Measurements from ENCODE around the gene RAB20.
"Not testable (repeated sequence)": the region's sequence is repeated elsewhere in the genome, so short reads cannot be mapped to it uniquely, and the experiment has no call there.

RAB20 gene

DNA sequence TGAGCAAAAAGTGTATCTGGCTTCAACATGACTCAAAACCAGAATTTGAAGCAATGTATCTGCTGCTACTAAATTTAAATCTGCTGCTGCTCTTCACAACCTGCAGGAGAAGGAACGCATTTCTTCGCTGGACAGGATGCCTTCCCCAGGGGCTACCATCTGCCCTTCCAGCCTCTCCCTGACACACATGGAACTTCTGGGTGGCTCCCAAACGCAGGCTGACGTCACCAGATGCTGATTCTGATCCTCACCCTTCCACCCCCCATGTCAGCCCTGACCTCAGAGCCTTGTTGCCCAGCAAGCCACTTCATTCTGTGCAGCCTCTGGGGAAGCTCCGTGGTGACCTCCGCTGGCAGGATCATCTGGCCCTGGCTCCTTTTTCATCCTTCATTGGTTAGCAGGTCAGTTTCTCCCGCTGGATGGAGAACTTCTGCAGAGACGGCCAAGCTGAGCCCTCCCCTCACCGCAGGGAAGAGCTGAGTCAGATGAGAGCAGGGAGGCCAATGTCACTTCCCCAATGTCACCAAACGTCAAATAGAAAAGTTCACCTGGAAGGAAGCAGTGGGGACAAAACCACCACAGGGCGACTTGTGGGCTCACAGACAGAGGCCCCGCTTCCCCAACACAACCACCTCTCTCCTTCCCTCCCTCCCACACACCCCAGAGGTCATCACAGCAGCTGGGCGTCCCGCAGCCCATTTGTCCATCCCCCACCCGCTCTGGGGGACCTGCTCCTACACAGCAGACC, 14.0 kb upstream of the RAB20 start:
- peak in 1 of 5 donors; percentile 29 for DNase-seq

DNA sequence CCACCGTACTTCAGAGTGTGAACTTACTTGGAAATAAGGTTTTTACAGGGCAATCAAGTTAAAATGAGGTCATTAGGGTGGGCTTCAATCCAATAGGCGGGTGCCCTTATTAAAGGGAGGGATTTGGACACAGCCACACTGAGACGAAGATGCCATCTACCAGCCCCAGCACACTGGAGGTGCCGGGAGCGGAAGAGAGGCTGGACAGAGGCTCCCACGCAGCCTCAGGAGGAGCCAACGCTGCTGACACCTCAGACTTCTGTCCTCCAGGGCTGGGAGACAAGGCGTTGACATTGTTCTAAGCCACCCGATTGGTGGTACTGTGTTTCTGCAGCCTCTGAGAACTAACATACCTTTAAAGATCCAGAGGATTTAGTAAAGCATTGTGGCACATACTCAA, 12.6 kb upstream of the RAB20 start:
- DNase-seq: no peak

DNA sequence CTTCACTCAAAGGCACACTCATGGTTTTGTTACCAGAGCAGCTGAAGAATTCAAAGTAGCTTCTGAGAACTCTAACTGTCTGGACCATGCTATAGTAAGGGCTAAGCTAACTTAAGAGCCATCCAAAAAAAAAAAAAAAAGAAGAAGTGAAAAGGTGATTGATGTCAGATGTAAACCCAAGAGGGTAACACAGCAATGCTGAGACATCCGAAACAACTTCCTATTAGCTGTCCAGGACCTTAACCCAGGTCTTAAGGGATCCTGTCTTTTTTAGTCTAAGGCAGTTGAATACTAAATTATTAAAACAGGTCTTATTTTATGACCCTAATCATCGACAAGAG, 11.2 kb upstream of the RAB20 start:
- DNase-seq: no peak

DNA sequence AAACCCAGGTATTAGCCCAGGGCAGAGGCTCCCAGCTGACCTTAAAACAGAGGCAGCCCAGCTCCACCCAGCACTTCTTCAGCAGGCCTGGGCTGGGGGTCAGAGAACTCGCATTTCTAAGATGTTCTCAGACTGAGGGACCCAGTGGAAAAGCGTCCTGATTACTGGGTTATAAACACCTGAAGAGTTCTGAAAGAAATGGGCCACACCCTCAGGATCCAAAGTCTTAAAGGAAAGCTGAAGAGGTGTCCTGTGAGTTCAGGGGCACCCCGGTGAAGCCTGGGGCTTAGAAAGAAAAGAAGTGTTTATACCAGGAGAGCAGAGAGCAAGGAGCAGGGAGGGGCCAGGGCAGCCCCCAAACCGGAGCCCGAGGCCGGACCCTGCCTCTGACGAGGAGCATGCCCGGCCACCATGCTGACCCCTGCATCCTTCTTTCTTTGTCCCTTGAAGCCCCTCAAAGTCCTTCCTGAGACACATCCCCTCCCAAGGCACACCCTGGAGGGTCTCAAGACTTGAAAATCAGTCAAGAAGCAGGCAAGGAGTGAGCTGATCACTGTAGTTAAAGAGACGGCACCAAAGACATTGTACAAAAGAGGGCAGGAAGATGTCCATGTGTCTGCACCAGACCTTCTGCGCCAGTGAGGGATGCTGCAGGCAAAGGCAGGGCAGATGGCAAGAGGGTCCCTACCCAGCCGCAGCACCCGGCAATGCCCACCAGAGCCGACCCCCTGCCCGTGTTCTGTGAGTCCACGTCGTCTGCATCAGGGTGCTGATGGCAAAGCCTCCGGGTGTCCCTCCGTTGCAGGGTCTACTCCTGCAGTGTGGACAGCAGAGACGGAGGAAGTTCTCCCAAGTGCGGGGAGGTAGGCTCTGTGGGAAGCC, 10.6 kb upstream of the RAB20 start:
- no peak for DNase-seq

DNA sequence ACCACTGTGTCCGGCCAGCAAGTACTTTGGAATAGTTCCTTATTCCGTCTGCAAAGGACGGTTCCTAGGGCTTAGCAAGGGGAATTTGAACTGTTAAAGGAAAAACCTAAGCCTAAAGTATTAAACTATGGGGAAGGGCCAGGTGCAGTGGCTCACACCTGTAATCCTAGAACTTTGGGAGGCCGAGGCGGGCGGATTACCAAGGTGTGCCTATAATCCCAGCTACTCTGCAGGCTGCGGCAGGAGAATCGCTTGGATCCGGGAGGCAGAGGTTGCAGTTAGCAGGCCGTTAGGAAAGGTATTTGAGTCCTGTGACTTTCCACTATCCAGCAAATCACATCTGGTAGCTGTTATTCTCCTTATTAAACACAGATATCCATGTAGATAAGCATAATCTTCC, 9.4 kb upstream of the RAB20 start:
- DNase-seq: no peak

DNA sequence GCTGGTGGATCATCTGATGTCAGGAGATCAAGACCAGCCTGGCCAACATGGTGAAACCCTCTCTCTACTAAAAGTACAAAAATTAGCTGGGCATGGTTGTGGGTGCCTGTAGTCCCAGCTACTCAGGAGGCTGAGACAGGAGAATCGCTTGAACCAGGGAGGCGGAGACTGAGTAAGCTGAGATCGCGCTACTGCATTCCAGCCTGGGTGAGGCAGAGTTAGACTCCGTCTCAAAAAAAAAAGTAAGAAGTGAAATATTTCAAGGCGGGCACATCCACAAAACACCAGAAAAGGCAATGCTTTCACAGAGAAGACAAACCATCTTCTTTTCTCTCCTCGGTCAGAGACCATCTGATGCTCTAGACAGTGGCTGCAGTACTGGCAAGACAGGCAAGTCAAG, 8.4 kb upstream of the RAB20 start:
- not testable (repeated sequence) for DNase-seq

DNA sequence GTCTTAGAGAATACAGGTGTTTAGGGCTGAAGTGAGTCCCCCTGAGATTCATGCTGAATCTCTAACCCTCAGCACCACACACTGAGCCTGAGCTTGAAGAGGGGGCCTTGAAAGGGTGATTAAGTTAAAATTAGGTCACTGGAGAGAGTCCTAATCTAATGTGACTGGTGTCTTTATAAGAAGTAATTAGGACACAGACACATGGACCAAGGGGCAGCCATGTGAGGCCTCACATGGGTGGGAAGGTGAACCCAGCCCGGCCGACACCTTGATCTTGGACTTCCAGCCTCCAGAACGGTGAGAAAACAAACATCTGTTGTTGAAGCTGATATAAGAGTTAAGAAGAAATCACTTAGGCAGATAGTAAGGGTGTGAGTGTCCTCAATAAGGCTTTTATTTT, 7.1 kb upstream of the RAB20 start:
- no peak for DNase-seq

DNA sequence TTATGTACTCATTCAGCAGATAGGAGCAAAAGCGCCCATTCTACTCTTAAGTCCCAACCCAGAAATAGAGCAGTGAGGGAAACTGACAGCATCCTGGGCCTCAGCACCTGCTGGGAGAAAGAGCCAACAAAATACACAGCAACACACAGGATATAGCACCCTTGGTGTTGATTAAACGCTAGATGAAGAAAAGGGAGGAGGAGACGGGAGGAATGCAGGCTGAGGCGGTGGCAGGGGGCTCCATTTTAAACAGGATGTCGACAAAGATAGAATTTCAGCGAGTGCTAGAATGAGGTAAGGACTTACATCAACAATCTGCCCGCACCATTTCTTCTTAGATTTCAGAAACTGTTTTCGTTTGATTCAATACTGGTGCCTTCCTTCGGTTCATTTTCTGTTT, 4.6 kb upstream of the RAB20 start:
- no peak for DNase-seq

DNA sequence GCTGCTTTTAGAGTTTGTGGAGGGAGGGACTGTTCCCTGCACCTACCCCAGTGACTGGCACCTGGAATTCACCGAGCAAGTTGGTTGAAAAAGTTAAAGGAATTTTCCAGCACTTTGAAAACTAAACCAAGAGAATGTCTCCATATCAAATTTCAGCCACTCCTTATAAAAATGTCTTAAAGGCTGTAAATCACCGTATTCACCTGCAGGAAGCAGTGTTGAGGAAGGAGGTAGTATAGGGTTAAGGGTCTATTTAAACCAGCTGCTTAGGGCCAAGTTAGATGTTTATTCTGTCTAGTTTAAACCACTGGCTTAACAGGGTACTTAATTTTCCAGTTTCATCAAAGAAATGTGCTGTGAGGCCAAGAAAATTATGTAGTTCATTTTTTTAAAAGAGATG, 3.8 kb upstream of the RAB20 start:
- DNase-seq: no peak

DNA sequence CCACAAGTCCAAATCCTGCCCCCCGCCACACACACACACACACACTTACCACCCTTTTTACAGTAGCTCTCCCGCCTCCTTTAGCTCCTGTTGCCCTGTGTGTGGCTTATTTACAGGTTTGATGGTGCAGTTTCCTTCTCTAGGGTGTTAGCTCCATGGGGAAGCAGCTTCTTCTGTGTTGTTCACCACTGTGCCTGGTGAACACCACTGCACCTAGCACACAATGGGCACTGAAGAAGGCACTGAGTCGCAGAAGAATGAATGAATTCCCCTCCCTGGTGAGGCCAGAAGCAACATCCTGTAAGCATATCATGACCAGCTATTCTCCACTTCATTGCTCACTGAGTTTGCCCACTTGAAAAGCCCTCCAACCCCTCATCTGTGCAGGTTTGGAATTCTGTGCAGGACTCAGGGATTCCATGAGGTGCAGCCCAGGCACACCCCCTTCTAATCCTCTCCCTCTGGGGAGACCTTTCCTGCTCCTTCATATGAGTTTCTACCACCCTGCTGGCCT, 3.0 kb upstream of the RAB20 start:
- DNase-seq: no peak

DNA sequence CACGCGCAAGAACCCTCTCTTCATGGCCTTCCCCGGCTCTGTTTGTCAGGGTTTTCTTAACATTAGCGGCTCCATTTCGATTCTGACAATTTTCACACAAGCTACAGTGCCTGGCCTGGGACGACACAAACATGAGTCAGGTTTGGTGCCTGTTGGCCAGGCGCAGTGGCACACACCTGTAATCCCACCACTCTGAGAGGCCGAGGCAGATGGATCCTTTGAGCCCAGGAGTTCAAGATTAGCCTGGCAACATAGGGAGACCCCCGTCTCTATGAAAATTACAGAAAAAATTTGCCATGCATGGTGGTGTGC, 1.9 kb upstream of the RAB20 start:
- DNase-seq: no peak

DNA sequence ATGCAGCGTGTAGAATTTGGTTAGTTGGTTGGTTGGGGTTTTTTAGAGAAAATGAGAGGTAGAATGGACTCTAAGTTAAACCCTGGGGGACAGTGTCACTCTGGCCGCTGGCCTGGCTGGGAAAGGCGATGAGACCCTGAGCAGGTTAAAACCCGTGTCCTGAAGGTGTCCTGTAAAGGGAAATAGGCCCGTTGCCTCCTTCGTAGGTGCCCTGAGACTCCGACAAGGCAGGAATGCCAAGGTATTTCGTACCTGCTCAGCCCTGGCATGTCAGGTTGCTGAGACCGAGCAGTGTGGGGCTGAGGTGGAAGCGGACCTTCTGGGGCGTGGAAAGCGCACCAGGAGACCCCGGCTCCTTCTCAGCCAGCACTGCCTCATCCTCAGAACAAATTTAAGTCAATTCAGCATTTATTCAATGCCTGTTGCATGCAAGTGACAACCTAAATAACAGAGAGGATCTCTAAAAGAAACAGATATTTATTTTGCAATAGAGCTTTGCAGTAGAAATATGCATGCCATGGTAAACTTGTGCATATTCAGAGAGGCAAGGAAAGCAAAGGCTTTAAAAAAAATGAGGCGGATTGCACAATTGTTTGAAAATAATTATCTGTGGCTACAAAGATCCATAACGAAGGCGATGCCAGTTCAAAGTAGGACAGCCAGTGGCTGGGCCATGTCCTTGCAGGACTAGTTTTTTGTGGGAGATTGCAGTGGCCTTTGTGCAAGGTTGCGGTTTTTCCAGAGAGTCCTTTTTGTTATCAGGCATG, 1.4 kb upstream of the RAB20 start:
- no peak for DNase-seq

DNA sequence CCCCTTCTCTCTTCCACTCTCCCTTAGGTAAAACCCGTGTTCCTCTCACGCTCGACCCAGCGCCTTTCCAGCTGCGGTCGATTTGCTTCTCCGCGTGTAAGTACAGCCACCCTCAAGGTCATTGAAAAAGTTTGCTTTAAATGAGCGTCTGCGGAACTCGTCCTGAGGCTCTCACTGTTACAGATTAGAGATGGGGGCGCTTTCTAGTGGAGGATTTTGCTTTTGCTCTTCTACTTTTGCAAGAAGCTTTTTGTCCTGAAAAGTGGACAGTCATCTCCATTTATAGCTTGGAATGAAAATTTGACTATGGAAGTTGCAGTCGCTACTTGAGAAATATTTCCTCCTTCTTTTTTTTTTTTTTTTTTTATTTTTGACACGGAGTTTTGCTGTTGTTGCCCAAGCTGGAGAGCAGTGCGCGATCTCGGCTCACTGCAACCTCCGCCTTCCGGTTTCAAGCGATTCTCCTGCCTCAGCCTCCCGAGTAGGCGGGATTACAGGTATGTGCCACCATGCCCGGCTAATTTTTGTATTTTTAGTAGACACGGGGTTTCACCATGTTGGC, 595 bp upstream of the RAB20 start:
- peak in 1 of 5 donors; percentile 13 for DNase-seq

DNA sequence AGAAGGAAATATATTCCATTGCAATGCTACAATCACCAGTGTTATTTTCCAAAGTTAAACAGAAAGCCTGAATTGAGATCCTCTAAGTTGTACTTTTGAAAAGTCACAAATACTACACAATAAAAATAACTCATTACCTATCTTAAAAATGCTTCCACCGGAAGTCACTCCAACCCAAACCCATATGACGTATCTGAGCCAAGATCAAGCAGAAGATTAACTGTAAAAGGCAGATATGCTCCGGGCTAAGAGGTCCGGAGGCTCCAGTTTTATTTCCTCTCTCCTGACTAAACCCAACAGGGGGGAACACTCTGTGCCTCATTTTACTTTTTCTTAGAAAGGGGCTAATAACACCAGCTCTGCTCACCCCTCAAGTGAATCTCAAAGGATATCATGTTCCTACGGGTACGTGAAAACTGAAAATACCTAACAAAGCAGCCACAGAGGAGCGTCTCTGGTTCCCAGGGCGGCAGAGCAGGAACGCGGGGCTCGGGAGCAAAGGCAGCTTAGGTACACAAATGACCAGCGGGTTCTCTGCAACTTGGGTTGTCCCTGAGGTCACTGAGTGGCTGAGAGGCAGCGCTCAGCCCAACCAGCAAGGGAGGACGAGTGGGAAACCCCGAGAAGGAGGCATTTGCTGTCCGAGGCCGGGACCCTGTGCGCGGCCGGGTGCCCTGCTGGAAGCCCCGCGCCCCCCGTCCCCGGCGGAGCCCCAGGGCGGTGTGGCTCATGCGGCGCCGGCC, 750 bp downstream of the RAB20 start:
- peak in 1 of 5 donors; percentile 35 for DNase-seq

DNA sequence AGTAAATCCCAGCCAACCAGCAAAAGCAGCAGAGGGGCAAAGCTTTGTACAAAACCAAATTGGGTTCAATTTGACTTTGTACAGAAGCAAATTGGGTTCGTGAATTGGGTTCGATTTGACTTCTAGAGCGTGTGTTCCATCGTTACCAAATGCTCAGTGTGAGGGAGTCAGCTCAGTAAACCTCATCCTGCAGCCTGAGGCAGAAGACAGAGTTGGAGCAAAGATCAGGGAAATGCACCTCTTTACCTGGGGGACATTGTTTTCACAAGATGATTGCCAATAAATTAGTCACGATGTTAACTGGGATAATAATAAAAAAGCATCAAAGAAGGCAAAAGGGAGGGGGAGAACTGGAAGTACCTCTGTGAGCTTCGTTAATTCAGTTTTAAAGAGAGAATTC, 1.5 kb downstream of the RAB20 start:
- no peak for DNase-seq

DNA sequence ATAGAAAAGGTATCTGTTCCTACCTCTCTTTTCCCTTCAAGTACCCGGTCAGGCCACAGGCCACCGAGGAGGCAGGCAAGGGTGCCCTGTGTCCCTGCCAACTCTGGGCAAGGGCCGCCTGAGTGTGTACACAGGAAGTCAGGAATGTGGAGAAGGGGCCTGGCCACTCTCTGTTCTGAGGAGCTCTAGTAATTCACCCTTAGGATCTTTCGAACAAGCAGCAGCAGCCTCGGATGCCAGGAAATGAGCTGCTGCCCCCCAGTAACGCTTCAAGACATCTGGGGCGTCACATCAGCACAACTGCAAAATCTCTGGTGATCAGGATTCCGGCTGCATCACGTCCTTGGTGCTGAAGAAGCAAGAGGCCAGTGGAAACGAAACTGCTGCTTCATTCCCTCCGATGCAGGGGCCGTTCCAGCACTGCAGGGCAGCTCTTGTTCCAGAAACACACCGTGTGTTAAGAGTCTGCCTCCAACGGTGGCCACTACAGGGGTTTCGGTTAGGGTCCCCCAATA, 2.0 kb downstream of the RAB20 start:
- no peak for DNase-seq

DNA sequence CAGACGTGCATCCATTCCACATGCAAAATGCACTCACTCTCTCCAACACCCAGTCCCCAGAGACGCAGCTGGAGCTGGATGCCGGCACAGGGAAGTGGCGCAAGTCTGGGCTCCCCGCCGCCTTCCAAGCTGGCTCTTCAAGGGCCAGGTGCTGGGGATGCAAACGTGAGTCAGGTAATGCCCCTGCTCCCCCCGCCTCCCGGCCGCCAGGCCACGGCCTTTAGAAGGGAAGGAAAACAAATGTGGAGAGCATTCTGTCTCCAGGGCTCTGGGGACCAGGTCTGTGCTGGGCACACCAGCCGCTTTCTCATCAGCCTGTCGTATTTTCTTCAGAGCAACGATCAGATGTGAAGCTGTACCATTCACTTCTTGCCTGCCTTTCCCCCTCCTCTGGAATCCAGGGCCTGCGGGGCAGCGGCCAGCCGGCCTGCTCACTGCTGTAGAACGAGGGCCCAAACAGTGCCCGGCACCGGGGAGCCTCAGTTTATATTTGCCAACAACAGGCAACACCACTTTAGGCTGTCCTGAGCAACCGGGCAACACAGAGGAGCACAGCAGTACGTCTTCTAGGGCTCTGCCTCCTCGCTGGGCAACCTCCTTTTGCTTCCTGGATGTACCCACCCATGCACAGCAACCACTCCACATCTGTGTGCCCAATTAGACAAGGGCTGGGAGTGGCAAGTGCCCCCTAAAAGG, 3.8 kb downstream of the RAB20 start:
- no peak for DNase-seq

DNA sequence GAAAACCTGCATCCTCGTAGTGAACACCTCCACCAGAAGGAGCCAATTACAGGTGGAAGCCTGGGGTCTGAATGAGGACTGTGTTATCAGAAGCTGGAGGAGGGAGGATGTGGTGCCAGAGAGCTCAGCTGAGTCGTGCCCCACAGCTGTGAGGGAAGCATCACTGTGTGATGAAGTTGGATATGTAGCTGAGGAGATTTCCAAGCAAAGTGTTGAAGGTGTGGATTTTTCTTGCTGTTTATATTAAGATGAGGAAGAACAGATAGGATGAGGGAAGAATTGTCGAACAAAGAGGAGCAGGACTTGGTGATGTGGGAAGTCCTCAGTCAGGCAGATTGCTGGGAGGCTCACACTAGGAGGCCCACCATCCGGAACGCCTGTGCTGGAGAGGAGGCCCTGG, 4.4 kb downstream of the RAB20 start:
- no peak for DNase-seq

DNA sequence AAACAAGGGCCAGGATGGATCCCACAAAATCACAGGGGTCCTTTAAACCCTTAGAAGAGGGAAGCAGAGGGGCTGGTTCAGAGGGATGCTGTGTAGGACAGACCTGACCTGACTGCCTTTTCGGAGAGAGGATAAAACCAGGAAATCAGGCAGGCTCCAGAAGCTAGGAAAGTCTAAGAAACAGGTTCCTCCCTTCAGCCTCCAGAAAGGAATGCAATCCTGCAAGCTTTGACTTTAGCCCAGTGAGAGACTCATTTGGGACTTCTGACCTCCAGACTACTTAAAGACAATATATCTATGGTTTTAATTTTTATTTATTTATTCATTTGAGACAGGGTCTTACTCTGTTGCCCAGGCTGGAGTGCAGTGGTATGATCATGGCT, 5.3 kb downstream of the RAB20 start:
- no peak for DNase-seq

DNA sequence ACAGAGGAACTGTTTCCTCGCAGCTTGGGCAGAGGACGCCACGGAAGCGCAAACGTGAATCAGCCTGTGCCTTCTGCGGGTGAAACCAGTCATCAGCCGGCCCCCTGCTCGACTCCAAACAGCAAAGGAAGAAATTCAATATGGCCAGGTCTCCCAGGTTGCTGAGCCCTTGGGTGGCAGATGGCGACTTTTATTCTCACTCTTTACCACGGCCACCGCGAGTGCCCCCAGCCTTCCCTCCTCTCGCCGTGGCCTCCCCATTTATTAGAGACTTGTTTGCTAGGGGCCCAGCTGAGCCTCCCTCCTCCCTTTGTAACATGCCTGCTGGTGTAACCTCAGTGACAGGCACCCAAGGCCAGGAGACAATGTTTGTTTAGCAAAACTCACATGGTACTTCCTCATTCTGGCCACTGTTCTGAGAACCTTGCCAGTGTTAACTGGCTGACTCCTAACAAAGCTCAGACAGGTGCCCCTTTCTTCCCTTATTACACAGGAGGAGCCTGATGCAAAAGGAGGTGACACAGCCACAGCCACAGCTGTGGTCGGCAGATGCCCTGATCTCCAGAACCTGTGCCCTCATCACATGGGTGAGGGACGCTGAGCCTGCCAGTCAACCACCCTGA, 5.8 kb downstream of the RAB20 start:
- no peak for DNase-seq

DNA sequence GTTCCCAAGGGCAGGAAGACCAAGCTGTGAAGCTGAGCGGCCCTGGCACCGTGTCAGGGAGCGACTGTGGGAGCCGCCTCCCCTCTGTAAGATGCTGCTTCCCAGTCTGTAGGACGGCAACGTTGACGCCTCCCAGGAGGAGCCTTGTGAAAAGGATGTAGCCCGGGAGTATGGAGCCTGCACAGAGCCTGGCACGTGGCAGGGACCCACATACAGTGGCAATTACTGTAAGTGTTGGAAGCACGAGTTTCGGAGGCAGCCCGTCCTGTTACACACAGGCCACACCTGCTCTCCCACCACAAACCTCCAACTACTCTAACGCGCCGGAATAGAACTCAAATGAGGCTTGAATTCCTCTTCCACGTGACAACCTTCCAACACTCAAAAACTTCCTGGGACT, 6.6 kb downstream of the RAB20 start:
- DNase-seq: no peak
